MM.1S (cell line): ENCODE data around the gene EPHA3.

Experiments
- EZH2 ChIP-seq: fragments of 300-600 bp; sonication (generic); optimal IDR thresholded peaks from 2 replicates; pipeline ENCODE3; 2017; ENCODE audit warnings: low read depth, mild to moderate bottlenecking, antibody characterized with exemption, low read length, mixed read lengths
- TF ChIP-seq, protein P1 (sequence below): fragments of 300-600 bp; sonication (generic); IDR thresholded peaks from 2 replicates; pipeline ENCODE4 v1.5.1; 2016; ENCODE audit warnings: antibody characterized with exemption, low read length, mixed read lengths

DNA sequence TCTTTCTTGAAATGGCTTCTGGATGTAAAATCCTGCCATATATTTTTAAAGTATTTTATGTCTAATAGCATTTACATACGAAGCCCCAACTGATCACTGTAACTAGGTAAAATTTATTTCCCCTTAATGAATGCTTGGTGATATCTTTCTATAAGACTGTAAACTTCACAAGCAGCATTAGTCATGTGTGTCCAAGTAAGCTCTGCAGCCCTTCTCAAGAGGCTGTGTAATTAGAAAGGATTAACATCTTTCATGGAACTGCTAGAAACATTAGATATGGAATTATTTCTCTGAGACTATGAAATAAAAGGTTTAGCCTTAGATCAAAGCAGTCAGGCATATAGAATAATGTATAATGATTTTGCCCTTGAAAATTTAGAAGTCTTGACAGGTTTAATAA lies 143.3 kb downstream of the EPHA3 start:
- TF ChIP-seq, protein P1, sequence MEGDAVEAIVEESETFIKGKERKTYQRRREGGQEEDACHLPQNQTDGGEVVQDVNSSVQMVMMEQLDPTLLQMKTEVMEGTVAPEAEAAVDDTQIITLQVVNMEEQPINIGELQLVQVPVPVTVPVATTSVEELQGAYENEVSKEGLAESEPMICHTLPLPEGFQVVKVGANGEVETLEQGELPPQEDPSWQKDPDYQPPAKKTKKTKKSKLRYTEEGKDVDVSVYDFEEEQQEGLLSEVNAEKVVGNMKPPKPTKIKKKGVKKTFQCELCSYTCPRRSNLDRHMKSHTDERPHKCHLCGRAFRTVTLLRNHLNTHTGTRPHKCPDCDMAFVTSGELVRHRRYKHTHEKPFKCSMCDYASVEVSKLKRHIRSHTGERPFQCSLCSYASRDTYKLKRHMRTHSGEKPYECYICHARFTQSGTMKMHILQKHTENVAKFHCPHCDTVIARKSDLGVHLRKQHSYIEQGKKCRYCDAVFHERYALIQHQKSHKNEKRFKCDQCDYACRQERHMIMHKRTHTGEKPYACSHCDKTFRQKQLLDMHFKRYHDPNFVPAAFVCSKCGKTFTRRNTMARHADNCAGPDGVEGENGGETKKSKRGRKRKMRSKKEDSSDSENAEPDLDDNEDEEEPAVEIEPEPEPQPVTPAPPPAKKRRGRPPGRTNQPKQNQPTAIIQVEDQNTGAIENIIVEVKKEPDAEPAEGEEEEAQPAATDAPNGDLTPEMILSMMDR, result no peak
- TF ChIP-seq EZH2, result no peak
